Natural killer cell (primary cell): ENCODE data around the gene ZNF367. TPM values are rescaled to one million over a fixed set of nuclear protein-coding genes. Genes with fewer than 3 reads are reported as not detected.

Source experiments
- ATAC-seq, 3 donors: fragments of 150-1000 bp in 2 of 3; fragments of 200-7000 bp in 1 of 3; cut with Tn5 transposase; 1 replicate in 1 of 3; 2 replicates in 2 of 3; pipeline ENCODE4 v1.10.0; 2021; ENCODE audit warnings: mild to moderate bottlenecking in 2 of 3, moderate library complexity in 2 of 3
- DNase-seq, 2 donors: peaks; one replicate each; pipeline versions ENCODE4 v3.0.0 to v3.0.0-alpha.2; 2013 to 2021; ENCODE audit warnings: mixed read lengths in 1 of 2
- H3K27ac ChIP-seq: one replicate; pipeline ENCODE4 v1.5.1; 2013; ENCODE audit warnings: mild to moderate bottlenecking, low read length
- H3K27me3 ChIP-seq: one replicate; pipeline ENCODE4 v1.6.1; 2013; ENCODE audit warnings: low read length; ENCODE audit not compliant: control insufficient read depth, insufficient read depth
- H3K36me3 ChIP-seq: one replicate; pipeline ENCODE4 v1.6.1; 2013; ENCODE audit warnings: low read length; ENCODE audit not compliant: control insufficient read depth, insufficient read depth
- H3K4me1 ChIP-seq: one replicate; pipeline ENCODE4 v1.6.1; 2013; ENCODE audit warnings: low read length; ENCODE audit not compliant: control insufficient read depth, insufficient read depth
- H3K4me3 ChIP-seq: one replicate; pipeline ENCODE4 v1.5.1; 2013; ENCODE audit warnings: low read length
- H3K9me3 ChIP-seq: one replicate; pipeline ENCODE4 v1.6.1; 2013; ENCODE audit warnings: low read length; ENCODE audit not compliant: control insufficient read depth, insufficient read depth
- H3K27ac Mint-ChIP-seq, 2 donors: one replicate each; pipeline ENCODE4 v1.8.0; 2022; ENCODE audit warnings: mild to moderate bottlenecking in 2 of 2, mixed read lengths in 2 of 2, moderate library complexity in 1 of 2
- H3K27me3 Mint-ChIP-seq, 2 donors: one replicate each; pipeline ENCODE4 v1.8.0; 2022; ENCODE audit warnings: low read depth in 2 of 2, mixed read lengths in 2 of 2
- H3K36me3 Mint-ChIP-seq: one replicate; pipeline ENCODE4 v1.8.0; 2022; ENCODE audit warnings: mixed read lengths
- H3K4me1 Mint-ChIP-seq, 2 donors: one replicate each; pipeline ENCODE4 v1.8.0; 2022; ENCODE audit warnings: mixed read lengths in 2 of 2
- H3K4me3 Mint-ChIP-seq: one replicate; pipeline ENCODE4 v1.8.0; 2022; ENCODE audit warnings: mild to moderate bottlenecking, moderate library complexity, mixed read lengths
- H3K9me3 Mint-ChIP-seq, 2 donors: one replicate each; pipeline ENCODE4 v1.8.0; 2022; ENCODE audit warnings: mixed read lengths in 2 of 2
- WGBS: methylation state at CpG from one replicate; pipeline ENCODE4 v1.1.7; 2013; ENCODE audit warnings: missing lambda C conversion rate; ENCODE audit not compliant: insufficient coverage; 5-methylcytosine and 5-hydroxymethylcytosine counted together
- intact Hi-C: fragments of 100-400 bp; cut with micrococcal nuclease; formaldehyde crosslinking; loops from one replicate; pipeline ENCODE4 v1.14.2; 2022
- total RNA-seq, 4 donors: library from RNA; stranded (reverse); fragments of 120-200 nt in 1 of 4; gene quantifications; one replicate each; pipeline versions ENCODE4 v1.2.3 to v1.2.4, GENCODE V29; 2013 to 2022
- TF ChIP-seq, protein P1 (sequence below): fragments of 200-600 bp; IDR thresholded peaks from one replicate; pipeline ENCODE4 v1.8.0; 2022; ENCODE audit warnings: antibody characterized with exemption

The ZNF367 gene
- total RNA-seq, 3 donors from 2014 or later (not counting 1 experiment from before 2014, with no cell fraction given) = 4.4 to 6.2 (median 4.5) TPM

- peaks cover 0 to 3% of the 10 kb centered on the region in 2 donors for H3K9me3 Mint-ChIP-seq
- Histone ChIP-seq H3K36me3 (no peaks in the 10 kb centered on the region), H3K9me3 (peaks cover 2% of the 10 kb centered on the region), H3K4me3 (no peak overlapping the region), H3K27ac (peak overlapping the region; percentile 70), H3K4me1 (peaks cover 18% of the 10 kb centered on the region), H3K27me3 (no peaks in the 10 kb centered on the region)
- intact Hi-C loops = loop anchor here (1.0 kb wide), 1 partner anchor 44 kb away; no protein-coding TSS in a partner anchor
- peaks cover 12% of the 10 kb centered on the region for H3K36me3 Mint-ChIP-seq
- 31% methylated on average over 3 of the region's 3 CpGs for WGBS
- peak; percentile 46 to 78 (median 72) for ATAC-seq
- H3K27ac Mint-ChIP-seq = peak overlapping the region; percentile 81 to 88
- TF ChIP-seq, protein P1, sequence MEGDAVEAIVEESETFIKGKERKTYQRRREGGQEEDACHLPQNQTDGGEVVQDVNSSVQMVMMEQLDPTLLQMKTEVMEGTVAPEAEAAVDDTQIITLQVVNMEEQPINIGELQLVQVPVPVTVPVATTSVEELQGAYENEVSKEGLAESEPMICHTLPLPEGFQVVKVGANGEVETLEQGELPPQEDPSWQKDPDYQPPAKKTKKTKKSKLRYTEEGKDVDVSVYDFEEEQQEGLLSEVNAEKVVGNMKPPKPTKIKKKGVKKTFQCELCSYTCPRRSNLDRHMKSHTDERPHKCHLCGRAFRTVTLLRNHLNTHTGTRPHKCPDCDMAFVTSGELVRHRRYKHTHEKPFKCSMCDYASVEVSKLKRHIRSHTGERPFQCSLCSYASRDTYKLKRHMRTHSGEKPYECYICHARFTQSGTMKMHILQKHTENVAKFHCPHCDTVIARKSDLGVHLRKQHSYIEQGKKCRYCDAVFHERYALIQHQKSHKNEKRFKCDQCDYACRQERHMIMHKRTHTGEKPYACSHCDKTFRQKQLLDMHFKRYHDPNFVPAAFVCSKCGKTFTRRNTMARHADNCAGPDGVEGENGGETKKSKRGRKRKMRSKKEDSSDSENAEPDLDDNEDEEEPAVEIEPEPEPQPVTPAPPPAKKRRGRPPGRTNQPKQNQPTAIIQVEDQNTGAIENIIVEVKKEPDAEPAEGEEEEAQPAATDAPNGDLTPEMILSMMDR = no peak
- peaks cover 18 to 22% of the 10 kb centered on the region in 2 donors for H3K4me1 Mint-ChIP-seq
- no peaks in the 10 kb centered on the region for H3K27me3 Mint-ChIP-seq
- peak in 1 of 2 donors; percentile 56 for DNase-seq
- H3K4me3 Mint-ChIP-seq = peak overlapping the region; percentile 49
These were observed 19.4 kb downstream of the ZNF367 start for GRCh38 chr9:96398582-96399324.

DNA sequence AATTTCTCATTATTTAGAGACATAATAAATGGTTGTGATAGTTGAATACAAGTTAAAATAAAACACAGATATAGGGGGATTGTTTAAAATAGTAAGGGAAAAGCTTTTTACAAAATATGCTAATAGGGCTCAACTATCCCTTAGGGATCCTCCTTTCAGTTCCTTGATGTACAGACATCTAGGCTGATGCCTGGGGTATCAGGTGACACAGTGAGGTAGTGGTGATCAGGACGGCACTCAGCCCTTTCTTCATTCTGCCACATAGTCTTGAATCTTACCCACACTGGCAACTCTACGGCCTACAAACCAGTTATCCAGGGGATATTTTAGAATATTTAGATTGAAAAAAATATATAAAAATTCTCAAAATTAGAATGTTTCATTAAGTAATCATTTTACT lies 22.2 kb downstream of the ZNF367 start:
- Mint-ChIP-seq H3K9me3 (peaks cover 0 to 3% of the 10 kb centered on the region in 2 donors), H3K27me3 (no peaks in the 10 kb centered on the region), H3K36me3 (peaks cover 12% of the 10 kb centered on the region), H3K27ac (no peak overlapping the region), H3K4me1 (peaks cover 18 to 22% of the 10 kb centered on the region in 2 donors), H3K4me3 (no peak overlapping the region)
- no peak overlapping the region for H3K4me3 ChIP-seq
- TF ChIP-seq, protein P1 = no peak
- H3K36me3 ChIP-seq = peaks cover 3% of the 10 kb centered on the region
- no peak overlapping the region for H3K27ac ChIP-seq
- H3K4me1 ChIP-seq = peaks cover 18% of the 10 kb centered on the region
- intact Hi-C loops = no loop called here
- no CpG with 5 or more reads among the region's 2 CpGs for WGBS
- H3K27me3 ChIP-seq = no peaks in the 10 kb centered on the region
- peaks cover 2% of the 10 kb centered on the region for H3K9me3 ChIP-seq
- ATAC-seq = no peak
- no peak for DNase-seq

DNA sequence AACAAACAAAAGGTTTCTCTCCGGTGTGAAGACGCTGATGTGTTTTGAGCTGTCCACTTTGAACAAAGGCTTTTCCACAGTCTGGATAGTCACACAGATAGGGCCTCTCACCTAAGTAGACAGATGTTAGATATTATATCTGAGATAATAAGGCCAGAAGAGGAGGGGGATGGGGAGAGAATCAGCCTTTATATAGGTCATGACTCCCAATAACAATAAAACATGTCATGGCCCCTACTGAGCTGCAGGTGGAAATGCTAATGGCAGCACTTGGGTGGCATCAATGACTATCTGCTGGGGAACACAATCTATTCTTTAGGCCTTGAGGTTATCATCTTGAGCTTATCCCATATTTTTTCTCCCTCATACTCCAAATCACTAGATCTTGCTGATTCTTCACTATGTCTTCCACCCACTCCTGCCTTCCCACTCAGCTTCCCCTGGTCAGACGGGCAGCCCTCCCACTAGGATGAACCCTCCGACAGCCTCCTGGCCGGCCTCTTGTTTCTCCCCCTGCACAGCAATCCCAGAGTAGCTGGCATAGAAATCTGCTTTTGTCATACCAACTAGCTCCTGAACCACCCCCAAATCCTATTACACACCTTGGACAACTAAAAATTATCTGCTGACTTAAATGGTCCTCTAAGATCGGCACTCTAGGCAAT lies 23.2 kb downstream of the ZNF367 start:
- no peaks in the 10 kb centered on the region for H3K9me3 Mint-ChIP-seq
- peaks cover 4% of the 10 kb centered on the region for H3K36me3 Mint-ChIP-seq
- ATAC-seq = no peak

More for the DNA sequence above, 23.2 kb downstream of the ZNF367 start:
- Histone ChIP-seq H3K4me3 (no peak overlapping the region), H3K4me1 (peaks cover 16% of the 10 kb centered on the region), H3K9me3 (no peaks in the 10 kb centered on the region), H3K27me3 (no peaks in the 10 kb centered on the region), H3K27ac (no peak overlapping the region), H3K36me3 (peaks cover 3% of the 10 kb centered on the region)
- H3K27me3 Mint-ChIP-seq = no peaks in the 10 kb centered on the region
- 98% methylated on average over 6 of the region's 6 CpGs for WGBS
- no peak overlapping the region for H3K4me3 Mint-ChIP-seq
- H3K4me1 Mint-ChIP-seq = peaks cover 16 to 17% of the 10 kb centered on the region in 2 donors
- no peak for DNase-seq
- intact Hi-C loops = no loop called here
- peak overlapping the region in 1 of 2 donors; percentile 19 for H3K27ac Mint-ChIP-seq
- TF ChIP-seq, protein P1 = no peak
